ENCODE data around the gene TLX2. TPM values are rescaled to one million over a fixed set of nuclear protein-coding genes. Genes with fewer than 3 reads are reported as not detected.

TLX2 gene
- polyA plus RNA-seq, 3 donors: not detected

GRCh38 chr2:74503506-74504475 is 10.5 kb upstream of the TLX2 start:
- Mint-ChIP-seq H3K4me3 (peak overlapping the region; percentile 88 to 96), H3K9me3 (peaks cover 0 to 15% (median 6%) of the 10 kb centered on the region in 7 donors), H3K27me3 (ENCODE audit: low read depth in 3 of 3) (peaks cover 42 to 57% (median 46%) of the 10 kb centered on the region in 3 donors), H3K4me1 (peaks cover 69% of the 10 kb centered on the region), H3K27ac (peak overlapping the region; percentile 78 to 94 (median 88)), H3K36me3 (peaks cover 42 to 47% of the 10 kb centered on the region in 2 donors)
- peaks cover 0 to 11% of the 10 kb centered on the region in 2 donors for H3K9me3 ChIP-seq (replicated peaks in 1 of 2; ENCODE audit: control insufficient read depth in 1 of 2, insufficient read depth in 1 of 2, low read length in 2 of 2)
- H3K4me3 ChIP-seq (replicated peaks in 1 of 3; ENCODE audit: low read depth in 2 of 3, low read length in 3 of 3): peak overlapping the region; percentile 39 to 85 (median 77)
- H3K79me2 ChIP-seq (ENCODE audit: insufficient read depth, low read length): peaks cover 28% of the 10 kb centered on the region
- H3K27ac ChIP-seq (ENCODE audit: low read depth in 1 of 2, low read length in 2 of 2): peak overlapping the region; percentile 74 to 89
- WGBS (ENCODE audit: insufficient coverage): 52% methylated on average over 45 of the region's 45 CpGs
- H4K20me1 ChIP-seq (ENCODE audit: insufficient read depth, low read length): no peaks in the 10 kb centered on the region
- H2AFZ ChIP-seq (ENCODE audit: insufficient read depth, low read depth, low read length, poor library complexity, severe bottlenecking): peak overlapping the region; percentile 92
- peak overlapping the region; percentile 75 for H3K9ac ChIP-seq (ENCODE audit: insufficient read depth, low read length, poor library complexity, severe bottlenecking)
- no peak for DNase-seq
- H3K4me2 ChIP-seq (replicated peaks; ENCODE audit: extremely low read depth, low read length, poor library complexity, severe bottlenecking): peak overlapping the region; percentile 88
- intact Hi-C loops (cut with micrococcal nuclease): no loop called here
- peaks cover 69 to 75% of the 10 kb centered on the region in 2 donors for H3K4me1 ChIP-seq (ENCODE audit: control insufficient read depth in 1 of 2, insufficient read depth in 2 of 2, low read length in 2 of 2)
- no peaks in the 10 kb centered on the region for H3K36me3 ChIP-seq (replicated peaks in 1 of 2; ENCODE audit: control insufficient read depth in 1 of 2, insufficient read depth in 2 of 2, low read length in 2 of 2)
- TF ChIP-seq CTCF (IDR thresholded peaks at IDR 0.05): no peak
- H3K27me3 ChIP-seq (ENCODE audit: control insufficient read depth in 2 of 2, insufficient read depth in 2 of 2, low read length in 2 of 2): peaks cover 32 to 47% of the 10 kb centered on the region in 2 donors

GRCh38 chr2:74504591-74504990 is 9.7 kb upstream of the TLX2 start:
- peaks cover 40 to 57% (median 44%) of the 10 kb centered on the region in 3 donors for H3K27me3 Mint-ChIP-seq (ENCODE audit: low read depth in 3 of 3)
- intact Hi-C loops (cut with micrococcal nuclease): no loop called here

More at GRCh38 chr2:74504591-74504990, 9.7 kb upstream of the TLX2 start:
- H3K4me2 ChIP-seq (replicated peaks; ENCODE audit: extremely low read depth, low read length, poor library complexity, severe bottlenecking): peak overlapping the region; percentile 96
- no peak overlapping the region for H3K9ac ChIP-seq (ENCODE audit: insufficient read depth, low read length, poor library complexity, severe bottlenecking)
- H2AFZ ChIP-seq (ENCODE audit: insufficient read depth, low read depth, low read length, poor library complexity, severe bottlenecking): no peak overlapping the region
- H3K9me3 Mint-ChIP-seq: peaks cover 0 to 10% (median 4%) of the 10 kb centered on the region in 7 donors
- peak overlapping the region in 1 of 3 experiments; percentile 85 for H3K4me3 ChIP-seq (replicated peaks in 1 of 3; ENCODE audit: low read depth in 2 of 3, low read length in 3 of 3)
- H3K27me3 ChIP-seq (ENCODE audit: control insufficient read depth in 2 of 2, insufficient read depth in 2 of 2, low read length in 2 of 2): peaks cover 25 to 46% of the 10 kb centered on the region in 2 donors
- peaks cover 0 to 7% of the 10 kb centered on the region in 2 donors for H3K9me3 ChIP-seq (replicated peaks in 1 of 2; ENCODE audit: control insufficient read depth in 1 of 2, insufficient read depth in 1 of 2, low read length in 2 of 2)
- peaks cover 61 to 67% of the 10 kb centered on the region in 2 donors for H3K4me1 ChIP-seq (ENCODE audit: control insufficient read depth in 1 of 2, insufficient read depth in 2 of 2, low read length in 2 of 2)
- H3K36me3 ChIP-seq (replicated peaks in 1 of 2; ENCODE audit: control insufficient read depth in 1 of 2, insufficient read depth in 2 of 2, low read length in 2 of 2): no peaks in the 10 kb centered on the region
- no peak for DNase-seq
- peak overlapping the region; percentile 59 to 96 for H3K4me3 Mint-ChIP-seq
- TF ChIP-seq CTCF (IDR thresholded peaks at IDR 0.05): no peak
- no peak overlapping the region for H3K27ac ChIP-seq (ENCODE audit: low read depth in 1 of 2, low read length in 2 of 2)
- no peaks in the 10 kb centered on the region for H4K20me1 ChIP-seq (ENCODE audit: insufficient read depth, low read length)
- no CpG with 5 or more reads among the region's 3 CpGs for WGBS (ENCODE audit: insufficient coverage)
- H3K36me3 Mint-ChIP-seq: peaks cover 37 to 46% of the 10 kb centered on the region in 2 donors
- peaks cover 28% of the 10 kb centered on the region for H3K79me2 ChIP-seq (ENCODE audit: insufficient read depth, low read length)
- H3K4me1 Mint-ChIP-seq: peaks cover 63% of the 10 kb centered on the region
- peak overlapping the region; percentile 25 to 94 (median 79) for H3K27ac Mint-ChIP-seq

All from CD14-positive monocyte (primary cell).